ENCODE data around the gene CD40LG.

GRCh38 chrX:136708348-136708747 lies 60.4 kb downstream of the CD40LG start:
- TF ChIP-seq EP300 (IDR thresholded peaks at IDR 0.05; ENCODE audit: borderline replicate concordance) (no peak), RAD21 (IDR thresholded peaks at IDR 0.05; ENCODE audit: low read depth) (no peak), REST (IDR thresholded peaks at IDR 0.05; ENCODE audit: low read depth) (no peak), CEBPB (IDR thresholded peaks at IDR 0.05) (no peak)

All from Ishikawa (cell line).